IMR-90 (cell line): Measurements from ENCODE around the gene NEMP1. TPM values are rescaled to one million over a fixed set of nuclear protein-coding genes. Genes with fewer than 3 reads are reported as not detected.

ENCODE experiments used
- ATAC-seq: fragments of 200-7000 bp; cut with Tn5 transposase; 2 replicates; pipeline ENCODE4 v1.9.1; 2020; ENCODE audit warnings: low read depth, mild to moderate bottlenecking, moderate library complexity
- BruUV-seq: library from RNA; stranded (reverse); fragments of 400-500 nt; replicated peaks from 2 replicates; lab custom pipeline; 2021; lab: Mats Ljungman, UMichigan
- CTCF ChIA-PET: fragments of 300-600 bp; formaldehyde crosslinking; extraction: SDS; loops from one replicate; lab custom pipeline; 2021; ENCODE audit warnings: antibody characterized with exemption; lab: Yijun Ruan, JAX
- POLR2A ChIA-PET: fragments of 300-600 bp; sonication (Branson Sonifier 250); formaldehyde crosslinking; loops from one replicate; lab custom pipeline; 2022; ENCODE audit warnings: antibody characterized with exemption; ENCODE audit not compliant: unreplicated experiment; lab: Charles Lee
- DNase-seq: peaks from one replicate; pipeline ENCODE4 v3.0.0; 2013
- H2AFZ ChIP-seq: replicated peaks from 2 replicates; pipeline ENCODE3; 2013; ENCODE audit warnings: low read length, mild to moderate bottlenecking; ENCODE audit not compliant: poor library complexity
- H2AK5ac ChIP-seq: 2 replicates; pipeline ENCODE4 v1.6.1; 2013; ENCODE audit warnings: low read depth, low read length, inconsistent platforms
- H2AK9ac ChIP-seq: replicated peaks from 2 replicates; pipeline ENCODE3; 2013; ENCODE audit warnings: mild to moderate bottlenecking, low read depth, low read length, moderate library complexity; ENCODE audit not compliant: poor library complexity
- H2BK120ac ChIP-seq: 2 replicates; pipeline ENCODE4 v1.6.1; 2013; ENCODE audit warnings: low read depth, low read length, inconsistent platforms
- H2BK15ac ChIP-seq: 3 replicates; pipeline ENCODE4 v1.6.1; 2013; ENCODE audit warnings: low read depth, low read length, inconsistent platforms
- H2BK20ac ChIP-seq: 2 replicates; pipeline ENCODE4 v1.6.1; 2013; ENCODE audit warnings: low read depth, mild to moderate bottlenecking, inconsistent platforms, low read length, moderate library complexity
- H2BK5ac ChIP-seq: 2 replicates; pipeline ENCODE4 v1.6.1; 2013; ENCODE audit warnings: mild to moderate bottlenecking, low read depth, low read length, inconsistent platforms; ENCODE audit not compliant: poor library complexity, severe bottlenecking
- H3K14ac ChIP-seq: replicated peaks from 2 replicates; pipeline ENCODE4 v1.6.1; 2013; ENCODE audit warnings: low read depth, low read length, inconsistent platforms
- H3K18ac ChIP-seq: 2 replicates; pipeline ENCODE4 v1.6.1; 2013; ENCODE audit warnings: low read depth, low read length, control low read depth
- H3K23ac ChIP-seq: 2 replicates; pipeline ENCODE4 v1.6.1; 2013; ENCODE audit warnings: low read depth, low read length, inconsistent platforms
- H3K27ac ChIP-seq: 2 replicates; pipeline ENCODE4 v1.5.1; 2013; ENCODE audit warnings: mild to moderate bottlenecking, control low read depth, low read length; ENCODE audit not compliant: insufficient read depth
- H3K27me3 ChIP-seq: 2 replicates; pipeline ENCODE4 v1.6.1; 2013; ENCODE audit warnings: low read length; ENCODE audit not compliant: control insufficient read depth, insufficient read depth
- H3K36me3 ChIP-seq: 2 replicates; pipeline ENCODE4 v1.6.1; 2013; ENCODE audit warnings: low read length, mixed read lengths; ENCODE audit not compliant: control insufficient read depth, insufficient read depth
- H3K4ac ChIP-seq: 2 replicates; pipeline ENCODE4 v1.6.1; 2013; ENCODE audit warnings: low read depth, low read length, inconsistent platforms
- H3K4me1 ChIP-seq: 2 replicates; pipeline ENCODE4 v1.6.1; 2013; ENCODE audit warnings: low read length, mixed read lengths; ENCODE audit not compliant: control insufficient read depth, insufficient read depth
- H3K4me2 ChIP-seq: 2 replicates; pipeline ENCODE4 v1.6.1; 2013; ENCODE audit warnings: low read depth, mild to moderate bottlenecking, control low read depth, low read length, moderate library complexity
- H3K4me3 ChIP-seq: 2 replicates; pipeline ENCODE4 v1.5.1; 2013; ENCODE audit warnings: low read depth, mild to moderate bottlenecking, control low read depth, low read length, moderate library complexity; ENCODE audit not compliant: insufficient read depth
- H3K56ac ChIP-seq: 2 replicates; pipeline ENCODE4 v1.6.1; 2013; ENCODE audit warnings: low read length, inconsistent platforms; ENCODE audit not compliant: insufficient read depth; ENCODE audit errors: extremely low read depth
- H3K79me1 ChIP-seq, 2 experiments: 2 replicates each; pipeline ENCODE4 v1.6.1; 2013; ENCODE audit warnings: low read length in 2 of 2, inconsistent platforms in 1 of 2, low read depth in 1 of 2
- H3K9ac ChIP-seq: 2 replicates; pipeline ENCODE4 v1.6.1; 2013; ENCODE audit warnings: low read depth, low read length, control low read depth
- H3K9me1 ChIP-seq: 2 replicates; pipeline ENCODE4 v1.6.1; 2013; ENCODE audit warnings: low read length, inconsistent platforms; ENCODE audit not compliant: insufficient read depth
- H3K9me3 ChIP-seq: 2 replicates; pipeline ENCODE4 v1.6.1; 2013; ENCODE audit warnings: low read length; ENCODE audit not compliant: control insufficient read depth, insufficient read depth
- H4K20me1 ChIP-seq: 2 replicates; pipeline ENCODE4 v1.6.1; 2013; ENCODE audit warnings: low read length, inconsistent platforms; ENCODE audit not compliant: insufficient read depth
- H4K5ac ChIP-seq: 2 replicates; pipeline ENCODE4 v1.6.1; 2013; ENCODE audit warnings: mild to moderate bottlenecking, low read depth, low read length, control low read depth
- H4K8ac ChIP-seq, 2 experiments: 2 replicates each; pipeline ENCODE4 v1.6.1; 2013; ENCODE audit warnings: low read depth in 2 of 2, low read length in 2 of 2, control low read depth in 1 of 2, inconsistent platforms in 1 of 2
- H4K91ac ChIP-seq: 2 replicates; pipeline ENCODE4 v1.6.1; 2013; ENCODE audit warnings: low read depth, low read length, inconsistent platforms; ENCODE audit not compliant: insufficient read depth
- BHLHE40 ChIP-seq: fragments of 150-350 bp; IDR thresholded peaks from 2 replicates; pipeline ENCODE4 v1.6.1; 2016; ENCODE audit warnings: mild to moderate bottlenecking, low read depth, low read length
- CEBPB ChIP-seq: IDR thresholded peaks from 2 replicates; pipeline ENCODE4 v1.6.1; 2012; ENCODE audit warnings: low read depth, low read length, improper control_type of control experiment
- CHD1 ChIP-seq: IDR thresholded peaks from 2 replicates; pipeline ENCODE4 v1.6.1; 2012; ENCODE audit warnings: low read depth, low read length, improper control_type of control experiment
- CTCF ChIP-seq: conservative IDR thresholded peaks from 2 replicates; pipeline ENCODE4 v1.5.1; 2012; ENCODE audit warnings: mild to moderate bottlenecking, low read depth, low read length, improper control_type of control experiment
- FOS ChIP-seq: fragments of 150-350 bp; IDR thresholded peaks from 2 replicates; pipeline ENCODE4 v1.6.1; 2016; ENCODE audit warnings: low read depth, low read length
- MAZ ChIP-seq: IDR thresholded peaks from 2 replicates; pipeline ENCODE4 v1.6.1; 2012; ENCODE audit warnings: low read depth, mild to moderate bottlenecking, low read length, improper control_type of control experiment, moderate library complexity, borderline replicate concordance
- MXI1 ChIP-seq: IDR thresholded peaks from 2 replicates; pipeline ENCODE4 v1.6.1; 2012; ENCODE audit warnings: low read depth, mild to moderate bottlenecking, low read length, moderate library complexity, borderline replicate concordance
- NFE2L2 ChIP-seq: fragments of 150-350 bp; IDR thresholded peaks from 2 replicates; pipeline ENCODE4 v1.6.1; 2016; ENCODE audit warnings: low read depth, mild to moderate bottlenecking, low read length
- POLR2A ChIP-seq: IDR thresholded peaks from 2 replicates; pipeline ENCODE4 v1.6.1; 2012; ENCODE audit warnings: mild to moderate bottlenecking, low read depth, low read length
- RAD21 ChIP-seq: IDR thresholded peaks from 2 replicates; pipeline ENCODE4 v1.6.1; 2012; ENCODE audit warnings: low read length, improper control_type of control experiment
- RCOR1 ChIP-seq: IDR thresholded peaks from 2 replicates; pipeline ENCODE4 v1.6.1; 2012; ENCODE audit warnings: mild to moderate bottlenecking, low read length, improper control_type of control experiment; ENCODE audit not compliant: insufficient replicate concordance
- SMC3 ChIP-seq: fragments of 150-350 bp; IDR thresholded peaks from 2 replicates; pipeline ENCODE4 v1.6.1; 2016; ENCODE audit warnings: low read depth, mild to moderate bottlenecking, antibody characterized with exemption, low read length, moderate library complexity
- USF2 ChIP-seq: fragments of 150-350 bp; IDR thresholded peaks from 2 replicates; pipeline ENCODE4 v1.6.1; 2017; ENCODE audit warnings: mild to moderate bottlenecking, antibody characterized with exemption, low read length, low read depth
- WGBS, 2 experiments: methylation state at CpG; one replicate each; pipeline versions ENCODE4 v1.1.5 to v1.1.7; 2013; ENCODE audit warnings: missing lambda C conversion rate in 2 of 2; ENCODE audit not compliant: insufficient read length in 1 of 2; ENCODE audit errors: extremely low coverage in 2 of 2; 5-methylcytosine and 5-hydroxymethylcytosine counted together
- dilution Hi-C: fragments of 300-500 bp; cut with HindIII; formaldehyde crosslinking; loops from one replicate; pipeline ENCODE4 v1.14.3; 2018; ENCODE audit warnings: low sequenced_read_pairs; ENCODE audit not compliant: unreplicated experiment
- in situ Hi-C: fragments of 300-500 bp; cut with MboI; formaldehyde crosslinking; loops from 3 replicates; pipeline ENCODE4 v1.14.3; 2019; ENCODE audit warnings: low sequenced_read_pairs, inconsistent platforms, mixed read lengths
- intact Hi-C: fragments of 100-400 bp; cut with micrococcal nuclease; formaldehyde crosslinking; loops from 2 replicates; pipeline ENCODE4 v1.10.0; 2022
- polyA plus RNA-seq, 3 experiments: library from polyadenylated mRNA; depleted of rRNA; stranded (reverse); fragments of >200 nt; gene quantifications; 2 replicates each; pipeline ENCODE4 v1.2.3, GENCODE V29; 2012; ENCODE audit warnings: low replicate concordance in 1 of 3
- total RNA-seq: library from RNA; depleted of rRNA; stranded (reverse); fragments of >200 nt; gene quantifications from 2 replicates; pipeline ENCODE4 v1.2.3, GENCODE V29; 2012

Gene NEMP1
- total and polyA plus RNA-seq, 2 of the 4 experiments (the other 2 are of a cell fraction) = 8.9 to 10.9 TPM

- Histone ChIP-seq H3K4me2 (no peak overlapping the region), H4K8ac (no peak overlapping the region), H3K27ac (no peak overlapping the region), H2AK5ac (no peak overlapping the region), H3K23ac (no peak overlapping the region), H3K9ac (no peak overlapping the region), H3K56ac (no peak overlapping the region), H2AK9ac (no peak overlapping the region), H4K5ac (no peak overlapping the region), H3K18ac (no peak overlapping the region), H2BK15ac (no peak overlapping the region), H3K9me3 (no peaks in the 10 kb centered on the region), H3K14ac (no peak overlapping the region), H3K79me1 (peaks cover 7 to 37% of the 10 kb centered on the region in 2 experiments), H3K9me1 (peaks cover 18% of the 10 kb centered on the region), H3K4me1 (peaks cover 9% of the 10 kb centered on the region), H2BK20ac (no peak overlapping the region), H4K91ac (no peak overlapping the region), H3K36me3 (peaks cover 64% of the 10 kb centered on the region), H2BK5ac (no peak overlapping the region), H4K20me1 (peaks cover 22% of the 10 kb centered on the region), H2AFZ (no peak overlapping the region), H3K27me3 (no peaks in the 10 kb centered on the region), H2BK120ac (no peak overlapping the region), H3K4me3 (no peak overlapping the region), H3K4ac (no peak overlapping the region)
- CTCF ChIA-PET = no interaction called here
- in situ Hi-C loops (no loop called here), intact Hi-C loops (no loop called here), dilution Hi-C loops (no loop called here)
- WGBS, 2 experiments = no CpG with 5 or more reads among the region's 12 CpGs
- POLR2A ChIA-PET = interaction anchor here (1.2 kb wide), 1 partner anchor 9 kb away, joined by 3 read pairs; no protein-coding TSS in a partner anchor
- no TSS peak for BruUV-seq
- ATAC-seq (no peak), DNase-seq (no peak)
- no peak for TF ChIP-seq MXI1
- no peak for TF ChIP-seq CEBPB
- TF ChIP-seq USF2 = no peak
- TF ChIP-seq CTCF = no peak
- TF ChIP-seq BHLHE40 = no peak
- TF ChIP-seq CHD1 = no peak
- no peak for TF ChIP-seq RCOR1
- TF ChIP-seq FOS = no peak
- TF ChIP-seq MAZ = no peak
- no peak for TF ChIP-seq SMC3
- no peak for TF ChIP-seq NFE2L2
- no peak for TF ChIP-seq RAD21
- no peak for TF ChIP-seq POLR2A
Measured at GRCh38 chr12:57099766-57100165, 21.2 kb upstream of the NEMP1 start.
